Measurements from ENCODE around the gene PHLDA3.

PHLDA3 gene

DNA sequence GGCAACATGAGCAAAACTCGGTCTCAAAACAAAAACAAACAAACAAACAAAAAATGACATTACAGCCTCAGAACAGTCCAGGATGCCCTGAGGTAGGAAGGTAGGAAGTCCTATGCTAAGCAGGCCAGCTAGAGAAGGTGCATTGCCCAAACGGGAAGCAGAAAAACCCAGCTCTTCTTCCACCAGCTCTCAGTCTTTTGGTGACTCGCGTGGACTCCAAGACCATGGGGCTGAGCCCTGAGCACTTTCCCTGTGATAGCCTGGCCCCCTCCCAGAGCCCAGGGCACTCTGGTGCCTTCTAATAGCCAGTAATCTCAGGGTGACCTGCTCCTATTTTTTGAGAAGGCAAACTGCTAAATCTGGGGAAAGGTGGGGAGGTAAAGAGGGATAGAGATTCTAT lies 16.1 kb downstream of the PHLDA3 start:
- H3K4me1 ChIP-seq (ENCODE audit: control insufficient read depth, insufficient read depth, low read length), result peaks cover 10% of the 10 kb centered on the region; the same call in 1 of the 2 replicates

DNA sequence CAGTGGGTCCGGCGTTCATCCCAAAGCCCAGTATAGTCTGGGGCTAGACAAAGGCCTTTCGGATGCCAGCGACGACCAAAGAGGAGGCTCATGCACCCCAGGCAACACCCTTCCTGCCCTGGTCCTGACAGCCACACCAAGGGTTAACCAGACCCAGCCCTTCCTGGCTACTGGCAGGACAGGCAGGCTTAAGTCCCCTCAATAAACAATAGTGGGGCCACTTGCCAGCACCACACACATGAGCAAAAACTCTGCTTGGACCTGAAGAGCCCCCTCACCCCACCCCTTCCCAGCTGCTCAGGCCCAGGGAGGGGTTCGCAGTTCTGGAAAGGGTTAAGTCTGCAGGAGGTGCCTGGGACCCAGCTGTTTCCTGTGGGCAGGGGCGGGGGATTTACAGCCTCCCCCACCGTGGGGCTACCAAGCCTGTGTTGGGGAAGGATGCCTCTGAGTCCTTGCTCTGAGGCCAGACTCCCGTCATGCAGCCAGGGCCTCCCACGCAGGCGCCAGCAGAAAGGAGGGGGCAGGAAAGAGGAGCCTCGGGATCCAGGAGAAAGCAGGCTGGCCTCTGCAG lies 18.2 kb downstream of the PHLDA3 start:
- CTCF ChIA-PET, result interaction anchor here (0.7 to 7.4 kb wide), 5 partner anchors 15 to 65 kb away, joined by 3 to 94 read pairs (median 8); no protein-coding TSS in a partner anchor
- POLR2A ChIA-PET, result interaction anchor here (0.6 to 1.5 kb wide), 3 partner anchors 11 to 667 kb away, joined by 3 read pairs; no protein-coding TSS in a partner anchor
- no peaks in the 10 kb centered on the region for H3K9me3 ChIP-seq (ENCODE audit: control insufficient read depth, insufficient read depth, low read depth, low read length)
- no peak overlapping the region for H3K27ac ChIP-seq (ENCODE audit: extremely low read depth, low read depth, low read length)
- H3K4me3 ChIP-seq (ENCODE audit: low read depth, low read length), result no peak overlapping the region
- H3K4me1 ChIP-seq (ENCODE audit: control insufficient read depth, insufficient read depth, low read length), result 0 out of 2 replicates have a peak, but pooled peaks cover 6% of the 10 kb centered on the region
- no peaks in the 10 kb centered on the region for H3K36me3 ChIP-seq (ENCODE audit: control insufficient read depth in 2 of 2, insufficient read depth in 1 of 2, low read length in 2 of 2)
- TF ChIP-seq ZNF335 (tag by site-specific recombination; conservative IDR thresholded peaks at IDR 0.05) (peak; percentile 68), ZFP69B (tag by site-specific recombination; IDR thresholded peaks at IDR 0.05) (peak; percentile 41; the same call in 1 of the 2 replicates), ZFHX2 (tag by site-specific recombination; conservative IDR thresholded peaks at IDR 0.05) (peak; percentile 98), ZIC2 (tag by site-specific recombination; IDR thresholded peaks at IDR 0.05) (peak; percentile 95), GLIS2 (tag by site-specific recombination; IDR thresholded peaks at IDR 0.05) (peak; percentile 78), ZNF121 (tag by site-specific recombination; IDR thresholded peaks at IDR 0.05) (no peak), MYNN (tag by site-specific recombination; IDR thresholded peaks at IDR 0.05; ENCODE audit: borderline replicate concordance) (no peak), ZNF521 (tag by site-specific recombination; IDR thresholded peaks at IDR 0.05) (no peak), ZBTB1 (tag by site-specific recombination; IDR thresholded peaks at IDR 0.05) (no peak), ZNF768 (tag by site-specific recombination; IDR thresholded peaks at IDR 0.05) (no peak), ZNF600 (tag by site-specific recombination; IDR thresholded peaks at IDR 0.05) (peak; percentile 61)
- TF ChIP-seq, protein P1, sequence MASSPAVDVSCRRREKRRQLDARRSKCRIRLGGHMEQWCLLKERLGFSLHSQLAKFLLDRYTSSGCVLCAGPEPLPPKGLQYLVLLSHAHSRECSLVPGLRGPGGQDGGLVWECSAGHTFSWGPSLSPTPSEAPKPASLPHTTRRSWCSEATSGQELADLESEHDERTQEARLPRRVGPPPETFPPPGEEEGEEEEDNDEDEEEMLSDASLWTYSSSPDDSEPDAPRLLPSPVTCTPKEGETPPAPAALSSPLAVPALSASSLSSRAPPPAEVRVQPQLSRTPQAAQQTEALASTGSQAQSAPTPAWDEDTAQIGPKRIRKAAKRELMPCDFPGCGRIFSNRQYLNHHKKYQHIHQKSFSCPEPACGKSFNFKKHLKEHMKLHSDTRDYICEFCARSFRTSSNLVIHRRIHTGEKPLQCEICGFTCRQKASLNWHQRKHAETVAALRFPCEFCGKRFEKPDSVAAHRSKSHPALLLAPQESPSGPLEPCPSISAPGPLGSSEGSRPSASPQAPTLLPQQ (tag by site-specific recombination; IDR thresholded peaks at IDR 0.05), result 0 out of 2 replicates have a peak, but pooled peaks have one; percentile 24
- TF ChIP-seq, protein P2, sequence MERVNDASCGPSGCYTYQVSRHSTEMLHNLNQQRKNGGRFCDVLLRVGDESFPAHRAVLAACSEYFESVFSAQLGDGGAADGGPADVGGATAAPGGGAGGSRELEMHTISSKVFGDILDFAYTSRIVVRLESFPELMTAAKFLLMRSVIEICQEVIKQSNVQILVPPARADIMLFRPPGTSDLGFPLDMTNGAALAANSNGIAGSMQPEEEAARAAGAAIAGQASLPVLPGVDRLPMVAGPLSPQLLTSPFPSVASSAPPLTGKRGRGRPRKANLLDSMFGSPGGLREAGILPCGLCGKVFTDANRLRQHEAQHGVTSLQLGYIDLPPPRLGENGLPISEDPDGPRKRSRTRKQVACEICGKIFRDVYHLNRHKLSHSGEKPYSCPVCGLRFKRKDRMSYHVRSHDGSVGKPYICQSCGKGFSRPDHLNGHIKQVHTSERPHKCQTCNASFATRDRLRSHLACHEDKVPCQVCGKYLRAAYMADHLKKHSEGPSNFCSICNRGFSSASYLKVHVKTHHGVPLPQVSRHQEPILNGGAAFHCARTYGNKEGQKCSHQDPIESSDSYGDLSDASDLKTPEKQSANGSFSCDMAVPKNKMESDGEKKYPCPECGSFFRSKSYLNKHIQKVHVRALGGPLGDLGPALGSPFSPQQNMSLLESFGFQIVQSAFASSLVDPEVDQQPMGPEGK (tag by site-specific recombination; IDR thresholded peaks at IDR 0.05), result peak; percentile 56
- TF ChIP-seq, protein P3, sequence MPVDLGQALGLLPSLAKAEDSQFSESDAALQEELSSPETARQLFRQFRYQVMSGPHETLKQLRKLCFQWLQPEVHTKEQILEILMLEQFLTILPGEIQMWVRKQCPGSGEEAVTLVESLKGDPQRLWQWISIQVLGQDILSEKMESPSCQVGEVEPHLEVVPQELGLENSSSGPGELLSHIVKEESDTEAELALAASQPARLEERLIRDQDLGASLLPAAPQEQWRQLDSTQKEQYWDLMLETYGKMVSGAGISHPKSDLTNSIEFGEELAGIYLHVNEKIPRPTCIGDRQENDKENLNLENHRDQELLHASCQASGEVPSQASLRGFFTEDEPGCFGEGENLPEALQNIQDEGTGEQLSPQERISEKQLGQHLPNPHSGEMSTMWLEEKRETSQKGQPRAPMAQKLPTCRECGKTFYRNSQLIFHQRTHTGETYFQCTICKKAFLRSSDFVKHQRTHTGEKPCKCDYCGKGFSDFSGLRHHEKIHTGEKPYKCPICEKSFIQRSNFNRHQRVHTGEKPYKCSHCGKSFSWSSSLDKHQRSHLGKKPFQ (tag by site-specific recombination; IDR thresholded peaks at IDR 0.05), result no peak

More for the DNA sequence above, 16.1 kb downstream of the PHLDA3 start:
- ChIA-PET POLR2A (interaction anchor here (1.2 kb wide), 1 partner anchor 17 kb away, joined by 3 read pairs; no protein-coding TSS in a partner anchor), CTCF (interaction anchor here (1.5 to 7.4 kb wide), 2 partner anchors 28 to 60 kb away, joined by 5 to 94 read pairs; no protein-coding TSS in a partner anchor)
- TF ChIP-seq, protein P4, sequence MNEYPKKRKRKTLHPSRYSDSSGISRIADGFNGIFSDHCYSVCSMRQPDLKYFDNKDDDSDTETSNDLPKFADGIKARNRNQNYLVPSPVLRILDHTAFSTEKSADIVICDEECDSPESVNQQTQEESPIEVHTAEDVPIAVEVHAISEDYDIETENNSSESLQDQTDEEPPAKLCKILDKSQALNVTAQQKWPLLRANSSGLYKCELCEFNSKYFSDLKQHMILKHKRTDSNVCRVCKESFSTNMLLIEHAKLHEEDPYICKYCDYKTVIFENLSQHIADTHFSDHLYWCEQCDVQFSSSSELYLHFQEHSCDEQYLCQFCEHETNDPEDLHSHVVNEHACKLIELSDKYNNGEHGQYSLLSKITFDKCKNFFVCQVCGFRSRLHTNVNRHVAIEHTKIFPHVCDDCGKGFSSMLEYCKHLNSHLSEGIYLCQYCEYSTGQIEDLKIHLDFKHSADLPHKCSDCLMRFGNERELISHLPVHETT (tag by site-specific recombination; IDR thresholded peaks at IDR 0.05), result no peak
- TF ChIP-seq ZNF23 (tag by site-specific recombination; IDR thresholded peaks at IDR 0.05; ENCODE audit: borderline replicate concordance), result no peak
- TF ChIP-seq, protein P5, sequence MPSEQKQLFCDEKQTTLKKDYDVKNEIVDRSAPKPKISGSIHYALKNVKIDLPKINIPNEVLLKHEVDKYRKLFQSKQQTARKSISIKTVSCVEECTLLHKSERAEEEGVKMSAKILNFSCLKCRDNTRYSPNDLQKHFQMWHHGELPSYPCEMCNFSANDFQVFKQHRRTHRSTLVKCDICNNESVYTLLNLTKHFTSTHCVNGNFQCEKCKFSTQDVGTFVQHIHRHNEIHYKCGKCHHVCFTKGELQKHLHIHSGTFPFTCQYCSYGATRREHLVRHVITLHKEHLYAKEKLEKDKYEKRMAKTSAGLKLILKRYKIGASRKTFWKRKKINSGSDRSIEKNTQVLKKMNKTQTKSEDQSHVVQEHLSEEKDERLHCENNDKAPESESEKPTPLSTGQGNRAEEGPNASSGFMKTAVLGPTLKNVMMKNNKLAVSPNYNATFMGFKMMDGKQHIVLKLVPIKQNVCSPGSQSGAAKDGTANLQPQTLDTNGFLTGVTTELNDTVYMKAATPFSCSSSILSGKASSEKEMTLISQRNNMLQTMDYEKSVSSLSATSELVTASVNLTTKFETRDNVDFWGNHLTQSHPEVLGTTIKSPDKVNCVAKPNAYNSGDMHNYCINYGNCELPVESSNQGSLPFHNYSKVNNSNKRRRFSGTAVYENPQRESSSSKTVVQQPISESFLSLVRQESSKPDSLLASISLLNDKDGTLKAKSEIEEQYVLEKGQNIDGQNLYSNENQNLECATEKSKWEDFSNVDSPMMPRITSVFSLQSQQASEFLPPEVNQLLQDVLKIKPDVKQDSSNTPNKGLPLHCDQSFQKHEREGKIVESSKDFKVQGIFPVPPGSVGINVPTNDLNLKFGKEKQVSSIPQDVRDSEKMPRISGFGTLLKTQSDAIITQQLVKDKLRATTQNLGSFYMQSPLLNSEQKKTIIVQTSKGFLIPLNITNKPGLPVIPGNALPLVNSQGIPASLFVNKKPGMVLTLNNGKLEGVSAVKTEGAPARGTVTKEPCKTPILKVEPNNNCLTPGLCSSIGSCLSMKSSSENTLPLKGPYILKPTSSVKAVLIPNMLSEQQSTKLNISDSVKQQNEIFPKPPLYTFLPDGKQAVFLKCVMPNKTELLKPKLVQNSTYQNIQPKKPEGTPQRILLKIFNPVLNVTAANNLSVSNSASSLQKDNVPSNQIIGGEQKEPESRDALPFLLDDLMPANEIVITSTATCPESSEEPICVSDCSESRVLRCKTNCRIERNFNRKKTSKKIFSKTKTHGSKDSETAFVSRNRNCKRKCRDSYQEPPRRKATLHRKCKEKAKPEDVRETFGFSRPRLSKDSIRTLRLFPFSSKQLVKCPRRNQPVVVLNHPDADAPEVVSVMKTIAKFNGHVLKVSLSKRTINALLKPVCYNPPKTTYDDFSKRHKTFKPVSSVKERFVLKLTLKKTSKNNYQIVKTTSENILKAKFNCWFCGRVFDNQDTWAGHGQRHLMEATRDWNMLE (tag by site-specific recombination; conservative IDR thresholded peaks at IDR 0.05; ENCODE audit: low read depth), result no peak
- TF ChIP-seq ZNF214 (tag by site-specific recombination; IDR thresholded peaks at IDR 0.05; ENCODE audit: borderline replicate concordance), result no peak
- Histone ChIP-seq H3K27ac (ENCODE audit: extremely low read depth, low read depth, low read length) (no peak overlapping the region), H3K9me3 (ENCODE audit: control insufficient read depth, insufficient read depth, low read depth, low read length) (no peaks in the 10 kb centered on the region), H3K36me3 (ENCODE audit: control insufficient read depth in 2 of 2, insufficient read depth in 1 of 2, low read length in 2 of 2) (no peaks in the 10 kb centered on the region), H3K4me3 (ENCODE audit: low read depth, low read length) (no peak overlapping the region)
